ENCODE results near the gene SLC35F4. TPM values are rescaled to one million over a fixed set of nuclear protein-coding genes. Genes with fewer than 3 reads are reported as not detected.

SLC35F4 gene
- total RNA-seq, 1 donor from 2014 or later, result 0.37 TPM

- Mint-ChIP-seq H3K36me3 (ENCODE audit: low read depth) (no peaks in the 10 kb centered on the region), H3K27ac (ENCODE audit: unreplicated experiment) (no peak overlapping the region), H3K4me1 (peaks cover 9% of the 10 kb centered on the region), H3K9me3 (peaks cover 3% of the 10 kb centered on the region), H3K27me3 (ENCODE audit: low read depth) (peaks cover 23% of the 10 kb centered on the region), H3K4me3 (no peak overlapping the region)
- no peak for DNase-seq (ENCODE audit: low read depth, low spot score)
- no peak for TF ChIP-seq CTCF (conservative IDR thresholded peaks at IDR 0.05)
These were observed 32.6 kb downstream of the SLC35F4 start for GRCh38 chr14:57833323-57833722.

- H3K9me3 Mint-ChIP-seq, result no peaks in the 10 kb centered on the region
- TF ChIP-seq CTCF (conservative IDR thresholded peaks at IDR 0.05), result no peak
- no peak for DNase-seq (ENCODE audit: low read depth, low spot score)
- peaks cover 9% of the 10 kb centered on the region for H3K4me1 Mint-ChIP-seq
- no peak overlapping the region for H3K4me3 Mint-ChIP-seq
- no peak overlapping the region for H3K27ac Mint-ChIP-seq (ENCODE audit: unreplicated experiment)
- peaks cover 23% of the 10 kb centered on the region for H3K27me3 Mint-ChIP-seq (ENCODE audit: low read depth)
- H3K36me3 Mint-ChIP-seq (ENCODE audit: low read depth), result no peaks in the 10 kb centered on the region
These were observed 33.9 kb downstream of the SLC35F4 start for GRCh38 chr14:57831981-57832380.

- H3K4me1 Mint-ChIP-seq, result no peaks in the 10 kb centered on the region
- TF ChIP-seq CTCF (conservative IDR thresholded peaks at IDR 0.05), result no peak
- no peak overlapping the region for H3K4me3 Mint-ChIP-seq
- H3K27ac Mint-ChIP-seq (ENCODE audit: unreplicated experiment), result no peak overlapping the region
- peaks cover 37% of the 10 kb centered on the region for H3K27me3 Mint-ChIP-seq (ENCODE audit: low read depth)
- no peak for DNase-seq (ENCODE audit: low read depth, low spot score)
- no peaks in the 10 kb centered on the region for H3K36me3 Mint-ChIP-seq (ENCODE audit: low read depth)
- H3K9me3 Mint-ChIP-seq, result no peaks in the 10 kb centered on the region
These were observed 37.2 kb downstream of the SLC35F4 start for GRCh38 chr14:57828713-57829112.

- no peak for TF ChIP-seq CTCF (conservative IDR thresholded peaks at IDR 0.05)
- H3K27ac Mint-ChIP-seq (ENCODE audit: unreplicated experiment), result no peak overlapping the region
- H3K4me1 Mint-ChIP-seq, result no peaks in the 10 kb centered on the region
- H3K4me3 Mint-ChIP-seq, result no peak overlapping the region
- H3K36me3 Mint-ChIP-seq (ENCODE audit: low read depth), result no peaks in the 10 kb centered on the region
- no peaks in the 10 kb centered on the region for H3K9me3 Mint-ChIP-seq
- peaks cover 28% of the 10 kb centered on the region for H3K27me3 Mint-ChIP-seq (ENCODE audit: low read depth)
- DNase-seq (ENCODE audit: low read depth, low spot score), result no peak
These were observed 42.8 kb downstream of the SLC35F4 start for GRCh38 chr14:57823015-57823660.

GRCh38 chr14:57822081-57822480 lies 43.8 kb downstream of the SLC35F4 start:
- Mint-ChIP-seq H3K27ac (ENCODE audit: unreplicated experiment) (no peak overlapping the region), H3K9me3 (no peaks in the 10 kb centered on the region), H3K36me3 (ENCODE audit: low read depth) (no peaks in the 10 kb centered on the region), H3K4me1 (no peaks in the 10 kb centered on the region), H3K4me3 (no peak overlapping the region), H3K27me3 (ENCODE audit: low read depth) (peaks cover 28% of the 10 kb centered on the region)
- no peak for TF ChIP-seq CTCF (conservative IDR thresholded peaks at IDR 0.05)
- DNase-seq (ENCODE audit: low read depth, low spot score), result no peak

Data from neural crest cell (in vitro differentiated cells).